Measurements from ENCODE around the gene PTGER1. TPM values are rescaled to one million over a fixed set of nuclear protein-coding genes. Genes with fewer than 3 reads are reported as not detected.

Gene PTGER1
- total and polyA plus RNA-seq, 4 donors: 0.15 to 0.42 (median 0.22) TPM; not detected in 1

DNA sequence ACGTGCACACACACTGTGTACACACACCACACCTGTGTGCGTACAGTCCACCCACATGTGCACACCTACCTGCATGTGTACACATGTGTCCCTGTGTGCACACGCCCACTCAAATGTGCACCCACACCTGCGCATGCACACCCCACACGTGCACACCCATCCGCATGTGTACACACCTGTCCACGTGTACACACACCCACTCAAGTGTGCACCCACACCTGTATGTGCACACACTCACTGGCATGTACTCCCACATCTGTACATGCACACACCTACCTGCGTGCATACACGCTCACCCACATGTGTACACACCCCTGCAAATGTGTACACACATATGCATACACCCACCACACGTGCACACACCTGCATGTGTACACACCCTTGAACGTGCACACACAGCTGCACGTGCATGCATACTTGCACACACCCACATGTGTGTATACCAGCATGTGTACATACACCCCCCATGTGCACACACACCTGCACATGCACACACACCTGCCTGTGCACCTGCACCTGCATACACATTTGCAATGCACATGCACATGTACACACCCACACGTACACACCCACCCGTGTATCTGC is 31.4 kb downstream of the PTGER1 start:
- Histone ChIP-seq H3K9ac (ENCODE audit: low read depth in 1 of 2, low read length in 2 of 2) (no peak overlapping the region), H3K4me3 (ENCODE audit: low read depth in 1 of 3, low read length in 3 of 3) (no peak overlapping the region)
- WGBS: 95% methylated on average over 14 of the region's 14 CpGs

DNA sequence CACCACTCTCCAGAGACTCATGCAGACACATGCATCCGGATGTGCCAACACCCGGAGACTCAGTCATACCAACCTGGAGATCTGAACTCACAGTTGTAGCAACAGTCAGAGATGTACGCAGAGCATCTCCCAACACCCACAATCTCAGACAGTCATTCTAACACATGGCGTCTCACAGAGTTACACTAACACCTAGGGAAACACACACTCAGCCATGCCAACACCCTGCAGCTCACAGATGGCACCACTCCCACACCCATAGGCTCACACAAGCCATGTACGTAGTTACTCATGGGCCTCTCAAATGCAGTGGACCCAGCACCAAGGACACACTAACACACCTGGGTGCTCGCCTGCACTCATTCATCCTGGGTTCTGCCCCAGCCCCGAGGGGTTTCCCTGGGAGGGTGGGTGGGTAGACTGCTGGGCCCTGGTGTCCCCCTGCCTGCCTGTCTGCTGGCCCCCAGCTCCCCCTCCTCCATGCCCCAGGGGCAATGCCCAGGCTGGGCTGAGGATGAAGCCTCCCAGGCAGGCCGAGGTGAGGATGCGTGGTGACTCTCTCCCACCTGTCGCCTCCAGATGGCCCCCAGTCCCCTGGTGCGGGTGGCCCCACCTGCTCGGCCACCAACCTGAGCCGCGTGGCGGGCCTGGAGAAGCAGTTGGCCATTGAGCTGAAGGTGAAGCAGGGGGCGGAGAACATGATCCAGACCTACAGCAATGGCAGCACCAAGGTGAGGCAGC is 32.1 kb downstream of the PTGER1 start:
- Histone ChIP-seq H3K27me3 (ENCODE audit: control insufficient read depth in 4 of 4, insufficient read depth in 4 of 4, low read length in 3 of 4) (no peaks in the 10 kb centered on the region), H3K9me3 (ENCODE audit: control insufficient read depth in 4 of 4, low read length in 3 of 4) (no peaks in the 10 kb centered on the region), H3K9ac (ENCODE audit: low read depth in 1 of 2, low read length in 2 of 2) (no peak overlapping the region), H3K4me3 (ENCODE audit: low read depth in 1 of 3, low read length in 3 of 3) (no peak overlapping the region), H3K27ac (ENCODE audit: low read depth in 1 of 2, low read length in 2 of 2) (no peak overlapping the region), H3K36me3 (ENCODE audit: control insufficient read depth in 4 of 4, insufficient read depth in 3 of 4, low read depth in 1 of 4, low read length in 3 of 4) (peaks cover 18 to 43% (median 30%) of the 10 kb centered on the region in 4 donors), H3K4me1 (ENCODE audit: control insufficient read depth in 4 of 4, insufficient read depth in 4 of 4, low read length in 3 of 4) (peaks cover 0 to 7% (median 5%) of the 10 kb centered on the region in 4 donors)
- TF ChIP-seq SP1 (IDR thresholded peaks at IDR 0.05) (no peak), FOXA2 (IDR thresholded peaks at IDR 0.05) (no peak), RXRA (IDR thresholded peaks at IDR 0.05) (no peak)
- TF ChIP-seq, protein P1, sequence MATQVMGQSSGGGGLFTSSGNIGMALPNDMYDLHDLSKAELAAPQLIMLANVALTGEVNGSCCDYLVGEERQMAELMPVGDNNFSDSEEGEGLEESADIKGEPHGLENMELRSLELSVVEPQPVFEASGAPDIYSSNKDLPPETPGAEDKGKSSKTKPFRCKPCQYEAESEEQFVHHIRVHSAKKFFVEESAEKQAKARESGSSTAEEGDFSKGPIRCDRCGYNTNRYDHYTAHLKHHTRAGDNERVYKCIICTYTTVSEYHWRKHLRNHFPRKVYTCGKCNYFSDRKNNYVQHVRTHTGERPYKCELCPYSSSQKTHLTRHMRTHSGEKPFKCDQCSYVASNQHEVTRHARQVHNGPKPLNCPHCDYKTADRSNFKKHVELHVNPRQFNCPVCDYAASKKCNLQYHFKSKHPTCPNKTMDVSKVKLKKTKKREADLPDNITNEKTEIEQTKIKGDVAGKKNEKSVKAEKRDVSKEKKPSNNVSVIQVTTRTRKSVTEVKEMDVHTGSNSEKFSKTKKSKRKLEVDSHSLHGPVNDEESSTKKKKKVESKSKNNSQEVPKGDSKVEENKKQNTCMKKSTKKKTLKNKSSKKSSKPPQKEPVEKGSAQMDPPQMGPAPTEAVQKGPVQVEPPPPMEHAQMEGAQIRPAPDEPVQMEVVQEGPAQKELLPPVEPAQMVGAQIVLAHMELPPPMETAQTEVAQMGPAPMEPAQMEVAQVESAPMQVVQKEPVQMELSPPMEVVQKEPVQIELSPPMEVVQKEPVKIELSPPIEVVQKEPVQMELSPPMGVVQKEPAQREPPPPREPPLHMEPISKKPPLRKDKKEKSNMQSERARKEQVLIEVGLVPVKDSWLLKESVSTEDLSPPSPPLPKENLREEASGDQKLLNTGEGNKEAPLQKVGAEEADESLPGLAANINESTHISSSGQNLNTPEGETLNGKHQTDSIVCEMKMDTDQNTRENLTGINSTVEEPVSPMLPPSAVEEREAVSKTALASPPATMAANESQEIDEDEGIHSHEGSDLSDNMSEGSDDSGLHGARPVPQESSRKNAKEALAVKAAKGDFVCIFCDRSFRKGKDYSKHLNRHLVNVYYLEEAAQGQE (IDR thresholded peaks at IDR 0.05): no peak
- DNase-seq (ENCODE audit: low spot score): no peak
- 97% methylated on average over 16 of the region's 16 CpGs for WGBS

More for the DNA sequence above, 31.4 kb downstream of the PTGER1 start:
- Histone ChIP-seq H3K36me3 (ENCODE audit: control insufficient read depth in 4 of 4, insufficient read depth in 3 of 4, low read depth in 1 of 4, low read length in 3 of 4) (peaks cover 20 to 45% (median 32%) of the 10 kb centered on the region in 4 donors), H3K4me1 (ENCODE audit: control insufficient read depth in 4 of 4, insufficient read depth in 4 of 4, low read length in 3 of 4) (peaks cover 0 to 7% (median 5%) of the 10 kb centered on the region in 4 donors), H3K27me3 (ENCODE audit: control insufficient read depth in 4 of 4, insufficient read depth in 4 of 4, low read length in 3 of 4) (no peaks in the 10 kb centered on the region), H3K9me3 (ENCODE audit: control insufficient read depth in 4 of 4, low read length in 3 of 4) (no peaks in the 10 kb centered on the region), H3K27ac (ENCODE audit: low read depth in 1 of 2, low read length in 2 of 2) (no peak overlapping the region)
- TF ChIP-seq, protein P2, sequence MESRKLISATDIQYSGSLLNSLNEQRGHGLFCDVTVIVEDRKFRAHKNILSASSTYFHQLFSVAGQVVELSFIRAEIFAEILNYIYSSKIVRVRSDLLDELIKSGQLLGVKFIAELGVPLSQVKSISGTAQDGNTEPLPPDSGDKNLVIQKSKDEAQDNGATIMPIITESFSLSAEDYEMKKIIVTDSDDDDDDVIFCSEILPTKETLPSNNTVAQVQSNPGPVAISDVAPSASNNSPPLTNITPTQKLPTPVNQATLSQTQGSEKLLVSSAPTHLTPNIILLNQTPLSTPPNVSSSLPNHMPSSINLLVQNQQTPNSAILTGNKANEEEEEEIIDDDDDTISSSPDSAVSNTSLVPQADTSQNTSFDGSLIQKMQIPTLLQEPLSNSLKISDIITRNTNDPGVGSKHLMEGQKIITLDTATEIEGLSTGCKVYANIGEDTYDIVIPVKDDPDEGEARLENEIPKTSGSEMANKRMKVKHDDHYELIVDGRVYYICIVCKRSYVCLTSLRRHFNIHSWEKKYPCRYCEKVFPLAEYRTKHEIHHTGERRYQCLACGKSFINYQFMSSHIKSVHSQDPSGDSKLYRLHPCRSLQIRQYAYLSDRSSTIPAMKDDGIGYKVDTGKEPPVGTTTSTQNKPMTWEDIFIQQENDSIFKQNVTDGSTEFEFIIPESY (IDR thresholded peaks at IDR 0.05): no peak
- TF ChIP-seq, protein P3, sequence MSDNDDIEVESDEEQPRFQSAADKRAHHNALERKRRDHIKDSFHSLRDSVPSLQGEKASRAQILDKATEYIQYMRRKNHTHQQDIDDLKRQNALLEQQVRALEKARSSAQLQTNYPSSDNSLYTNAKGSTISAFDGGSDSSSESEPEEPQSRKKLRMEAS (IDR thresholded peaks at IDR 0.05): no peak
- TF ChIP-seq EGR1 (IDR thresholded peaks at IDR 0.05; ENCODE audit: low read depth in 2 of 2): no peak
- TF ChIP-seq, protein P4, sequence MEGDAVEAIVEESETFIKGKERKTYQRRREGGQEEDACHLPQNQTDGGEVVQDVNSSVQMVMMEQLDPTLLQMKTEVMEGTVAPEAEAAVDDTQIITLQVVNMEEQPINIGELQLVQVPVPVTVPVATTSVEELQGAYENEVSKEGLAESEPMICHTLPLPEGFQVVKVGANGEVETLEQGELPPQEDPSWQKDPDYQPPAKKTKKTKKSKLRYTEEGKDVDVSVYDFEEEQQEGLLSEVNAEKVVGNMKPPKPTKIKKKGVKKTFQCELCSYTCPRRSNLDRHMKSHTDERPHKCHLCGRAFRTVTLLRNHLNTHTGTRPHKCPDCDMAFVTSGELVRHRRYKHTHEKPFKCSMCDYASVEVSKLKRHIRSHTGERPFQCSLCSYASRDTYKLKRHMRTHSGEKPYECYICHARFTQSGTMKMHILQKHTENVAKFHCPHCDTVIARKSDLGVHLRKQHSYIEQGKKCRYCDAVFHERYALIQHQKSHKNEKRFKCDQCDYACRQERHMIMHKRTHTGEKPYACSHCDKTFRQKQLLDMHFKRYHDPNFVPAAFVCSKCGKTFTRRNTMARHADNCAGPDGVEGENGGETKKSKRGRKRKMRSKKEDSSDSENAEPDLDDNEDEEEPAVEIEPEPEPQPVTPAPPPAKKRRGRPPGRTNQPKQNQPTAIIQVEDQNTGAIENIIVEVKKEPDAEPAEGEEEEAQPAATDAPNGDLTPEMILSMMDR (IDR thresholded peaks at IDR 0.05; ENCODE audit: low read depth, low read length, missing input control): no peak
- no peak for TF ChIP-seq JUND (IDR thresholded peaks at IDR 0.05)
- DNase-seq (ENCODE audit: low spot score): no peak

Measured in liver (tissue), 9 donors.